HepG2 (cell line): Measurements from ENCODE around the gene CDCA5. TPM values are rescaled to one million over a fixed set of nuclear protein-coding genes. Genes with fewer than 3 reads are reported as not detected.
A peak's percentile ranks its signal among the peaks of the same experiment; 100 is the strongest.

Source experiments
- GABPA ChIP-seq, 2 experiments: IDR thresholded peaks; 2 replicates each; pipeline ENCODE4 v1.6.1; 2011 to 2016; ENCODE audit warnings: low read depth in 2 of 2, low read length in 1 of 2, missing biosample characterization in 1 of 2, missing genetic modification characterization in 1 of 2
- HMG20A ChIP-seq: IDR thresholded peaks from 2 replicates; pipeline ENCODE4 v1.6.1; 2016; ENCODE audit warnings: borderline replicate concordance
- IRF2 ChIP-seq: IDR thresholded peaks from 2 replicates; pipeline ENCODE4 v1.6.1; 2018; ENCODE audit warnings: missing genetic modification reagents, missing compliant biosample characterization
- MED8 ChIP-seq: sonication (generic); formaldehyde crosslinking; IDR thresholded peaks from 2 replicates; pipeline ENCODE4 v1.8.1; 2023; ENCODE audit warnings: mild to moderate bottlenecking, missing genetic modification reagents; ENCODE audit not compliant: insufficient replicate concordance
- PAX8 ChIP-seq: sonication (generic); formaldehyde crosslinking; IDR thresholded peaks from 2 replicates; pipeline ENCODE4 v1.8.0; 2022; ENCODE audit warnings: mild to moderate bottlenecking, missing genetic modification reagents, borderline replicate concordance
- RFXAP ChIP-seq: sonication (generic); formaldehyde crosslinking; IDR thresholded peaks from 2 replicates; pipeline ENCODE4 v1.4.0; 2020; ENCODE audit warnings: missing genetic modification reagents, borderline replicate concordance
- SRSF4 ChIP-seq: fragments of 200-400 bp; formaldehyde crosslinking; IDR thresholded peaks from one replicate; pipeline ENCODE4 v1.6.1; 2018; ENCODE audit warnings: mild to moderate bottlenecking, low read depth, low read length, moderate library complexity; ENCODE audit not compliant: poor library complexity, severe bottlenecking
- SSRP1 ChIP-seq: IDR thresholded peaks from 2 replicates; pipeline ENCODE4 v1.6.1; 2016; ENCODE audit warnings: control low read depth
- TRIM24 ChIP-seq: sonication (generic); formaldehyde crosslinking; IDR thresholded peaks from 2 replicates; pipeline ENCODE4 v1.8.0; 2022; ENCODE audit warnings: mild to moderate bottlenecking, missing genetic modification reagents
- ZBTB20 ChIP-seq: sonication (generic); formaldehyde crosslinking; IDR thresholded peaks from 2 replicates; pipeline ENCODE4 v1.8.1; 2023; ENCODE audit warnings: missing genetic modification reagents, low read depth, mild to moderate bottlenecking, borderline replicate concordance
- ZBTB42 ChIP-seq: sonication (generic); formaldehyde crosslinking; IDR thresholded peaks from 2 replicates; pipeline ENCODE4 v1.5.0; 2020; ENCODE audit warnings: mild to moderate bottlenecking, missing genetic modification reagents
- ZNF143 ChIP-seq: sonication (generic); formaldehyde crosslinking; IDR thresholded peaks from 2 replicates; pipeline ENCODE4 v1.4.0; 2020; ENCODE audit warnings: missing genetic modification reagents
- ZNF547 ChIP-seq: sonication (generic); formaldehyde crosslinking; IDR thresholded peaks from 2 replicates; pipeline ENCODE4 v1.5.1; 2020; ENCODE audit warnings: mild to moderate bottlenecking, missing genetic modification reagents
- ZNF816 ChIP-seq: sonication (generic); formaldehyde crosslinking; IDR thresholded peaks from 2 replicates; pipeline ENCODE4 v1.8.0; 2022; ENCODE audit warnings: missing genetic modification reagents, mild to moderate bottlenecking, borderline replicate concordance
- polyA plus RNA-seq, 8 experiments: library from polyadenylated mRNA; depleted of rRNA in 3 of 8; stranded (reverse) in 7 of 8; unstranded in 1 of 8; fragments of >200 nt; fragmentation: Illumina TruSeq in 4 of 8; extraction: Trizol in 4 of 8; gene quantifications; 2 replicates each; pipeline versions ENCODE4 v1.2.1 to v1.2.3, GENCODE V29; 2011 to 2016; ENCODE audit warnings: low read depth in 4 of 8, missing spikeins in 1 of 8, mixed read lengths in 1 of 8; ENCODE audit not compliant: insufficient read depth in 1 of 8
- total RNA-seq, 5 experiments: library from RNA; depleted of rRNA; stranded (reverse); fragments of >200 nt; fragmentation: Illumina TruSeq; extraction: Trizol; gene quantifications; 2 replicates each; pipeline ENCODE4 v1.2.3, GENCODE V29; 2016; ENCODE audit warnings: low read depth in 1 of 5
- TF ChIP-seq, protein P1 (sequence below): sonication (generic); formaldehyde crosslinking; IDR thresholded peaks from 2 replicates; pipeline ENCODE4 v1.5.0; 2020; ENCODE audit warnings: mild to moderate bottlenecking, missing genetic modification reagents, borderline replicate concordance
- TF ChIP-seq, protein P2 (sequence below): sonication (generic); formaldehyde crosslinking; IDR thresholded peaks from 2 replicates; pipeline ENCODE4 v1.5.1; 2020; ENCODE audit warnings: mild to moderate bottlenecking, missing genetic modification reagents, moderate library complexity

Gene CDCA5
- total and polyA plus RNA-seq, 2 of the 13 experiments (the other 11 are each of a cell fraction or from before 2014, with no cell fraction given), result 13.5 to 50.6 TPM

DNA sequence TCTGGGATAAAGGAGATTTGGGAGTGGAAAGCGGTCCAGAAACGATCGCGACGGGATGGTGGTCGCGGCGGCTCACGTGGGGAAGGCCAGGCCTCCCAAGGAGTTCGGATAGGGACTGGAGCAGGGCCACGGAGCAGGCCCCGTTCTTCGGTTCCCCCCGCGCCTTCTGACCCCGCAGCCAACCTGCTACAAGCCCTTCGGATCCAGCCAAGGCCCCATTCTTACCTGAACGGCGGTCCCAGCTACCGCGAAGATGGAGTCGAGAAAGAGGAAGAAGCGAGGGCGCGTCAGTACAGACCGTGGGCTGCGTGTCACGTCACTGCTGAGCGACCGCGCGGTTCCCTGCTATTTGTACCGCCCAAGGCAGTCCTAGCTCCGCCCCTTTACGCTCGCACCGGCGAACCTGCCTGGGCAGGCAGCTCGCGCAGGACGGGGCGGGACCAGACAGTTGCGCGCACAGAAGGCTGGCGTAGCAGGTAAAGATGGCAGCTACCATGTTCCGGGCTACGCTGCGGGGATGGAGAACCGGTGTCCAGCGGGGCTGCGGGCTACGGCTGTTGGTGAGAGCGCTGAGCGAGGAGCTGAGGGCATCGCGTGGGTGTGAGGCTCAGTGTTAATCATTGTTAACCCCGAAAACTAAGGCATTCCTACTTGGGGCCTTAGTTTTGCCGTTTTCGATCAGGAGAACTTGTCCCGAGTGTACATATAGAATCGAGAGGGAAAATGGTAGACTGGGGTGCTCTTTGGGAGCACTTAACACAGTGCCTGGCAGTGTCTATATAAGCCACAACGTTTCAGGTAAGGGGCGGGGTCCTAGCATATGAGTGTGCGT is 38.2 kb upstream of the CDCA5 start, which contains the start of the genes FAU and MRPL49 (continued):
- TF ChIP-seq GABPA (IDR thresholded peaks at IDR 0.05; ENCODE audit: low read depth, low read length) (no peak), GABPA (CRISPR knock-in tag; IDR thresholded peaks at IDR 0.05; ENCODE audit: low read depth) (peak; percentile 87), ZBTB42 (CRISPR knock-in tag) (peak; percentile 39; the same call in 1 of the 2 replicates), IRF2 (peak; percentile 85), ZNF816 (CRISPR knock-in tag) (no peak; the same call in 1 of the 2 replicates), ZBTB20 (CRISPR knock-in tag) (no peak), TRIM24 (no peak), RFXAP (CRISPR knock-in tag) (peak; percentile 25; the same call in 1 of the 2 replicates), ZNF143 (no peak), HMG20A (CRISPR knock-in tag) (0 out of 2 replicates have a peak, but pooled peaks have one; percentile 22), SSRP1 (CRISPR knock-in tag) (peak; percentile 66; the same call in 1 of the 2 replicates), PAX8 (CRISPR knock-in tag) (no peak), SRSF4 (no peak), ZNF547 (CRISPR knock-in tag) (peak; percentile 54; the same call in 1 of the 2 replicates), MED8 (peak; percentile 80)
- TF ChIP-seq, protein P1, sequence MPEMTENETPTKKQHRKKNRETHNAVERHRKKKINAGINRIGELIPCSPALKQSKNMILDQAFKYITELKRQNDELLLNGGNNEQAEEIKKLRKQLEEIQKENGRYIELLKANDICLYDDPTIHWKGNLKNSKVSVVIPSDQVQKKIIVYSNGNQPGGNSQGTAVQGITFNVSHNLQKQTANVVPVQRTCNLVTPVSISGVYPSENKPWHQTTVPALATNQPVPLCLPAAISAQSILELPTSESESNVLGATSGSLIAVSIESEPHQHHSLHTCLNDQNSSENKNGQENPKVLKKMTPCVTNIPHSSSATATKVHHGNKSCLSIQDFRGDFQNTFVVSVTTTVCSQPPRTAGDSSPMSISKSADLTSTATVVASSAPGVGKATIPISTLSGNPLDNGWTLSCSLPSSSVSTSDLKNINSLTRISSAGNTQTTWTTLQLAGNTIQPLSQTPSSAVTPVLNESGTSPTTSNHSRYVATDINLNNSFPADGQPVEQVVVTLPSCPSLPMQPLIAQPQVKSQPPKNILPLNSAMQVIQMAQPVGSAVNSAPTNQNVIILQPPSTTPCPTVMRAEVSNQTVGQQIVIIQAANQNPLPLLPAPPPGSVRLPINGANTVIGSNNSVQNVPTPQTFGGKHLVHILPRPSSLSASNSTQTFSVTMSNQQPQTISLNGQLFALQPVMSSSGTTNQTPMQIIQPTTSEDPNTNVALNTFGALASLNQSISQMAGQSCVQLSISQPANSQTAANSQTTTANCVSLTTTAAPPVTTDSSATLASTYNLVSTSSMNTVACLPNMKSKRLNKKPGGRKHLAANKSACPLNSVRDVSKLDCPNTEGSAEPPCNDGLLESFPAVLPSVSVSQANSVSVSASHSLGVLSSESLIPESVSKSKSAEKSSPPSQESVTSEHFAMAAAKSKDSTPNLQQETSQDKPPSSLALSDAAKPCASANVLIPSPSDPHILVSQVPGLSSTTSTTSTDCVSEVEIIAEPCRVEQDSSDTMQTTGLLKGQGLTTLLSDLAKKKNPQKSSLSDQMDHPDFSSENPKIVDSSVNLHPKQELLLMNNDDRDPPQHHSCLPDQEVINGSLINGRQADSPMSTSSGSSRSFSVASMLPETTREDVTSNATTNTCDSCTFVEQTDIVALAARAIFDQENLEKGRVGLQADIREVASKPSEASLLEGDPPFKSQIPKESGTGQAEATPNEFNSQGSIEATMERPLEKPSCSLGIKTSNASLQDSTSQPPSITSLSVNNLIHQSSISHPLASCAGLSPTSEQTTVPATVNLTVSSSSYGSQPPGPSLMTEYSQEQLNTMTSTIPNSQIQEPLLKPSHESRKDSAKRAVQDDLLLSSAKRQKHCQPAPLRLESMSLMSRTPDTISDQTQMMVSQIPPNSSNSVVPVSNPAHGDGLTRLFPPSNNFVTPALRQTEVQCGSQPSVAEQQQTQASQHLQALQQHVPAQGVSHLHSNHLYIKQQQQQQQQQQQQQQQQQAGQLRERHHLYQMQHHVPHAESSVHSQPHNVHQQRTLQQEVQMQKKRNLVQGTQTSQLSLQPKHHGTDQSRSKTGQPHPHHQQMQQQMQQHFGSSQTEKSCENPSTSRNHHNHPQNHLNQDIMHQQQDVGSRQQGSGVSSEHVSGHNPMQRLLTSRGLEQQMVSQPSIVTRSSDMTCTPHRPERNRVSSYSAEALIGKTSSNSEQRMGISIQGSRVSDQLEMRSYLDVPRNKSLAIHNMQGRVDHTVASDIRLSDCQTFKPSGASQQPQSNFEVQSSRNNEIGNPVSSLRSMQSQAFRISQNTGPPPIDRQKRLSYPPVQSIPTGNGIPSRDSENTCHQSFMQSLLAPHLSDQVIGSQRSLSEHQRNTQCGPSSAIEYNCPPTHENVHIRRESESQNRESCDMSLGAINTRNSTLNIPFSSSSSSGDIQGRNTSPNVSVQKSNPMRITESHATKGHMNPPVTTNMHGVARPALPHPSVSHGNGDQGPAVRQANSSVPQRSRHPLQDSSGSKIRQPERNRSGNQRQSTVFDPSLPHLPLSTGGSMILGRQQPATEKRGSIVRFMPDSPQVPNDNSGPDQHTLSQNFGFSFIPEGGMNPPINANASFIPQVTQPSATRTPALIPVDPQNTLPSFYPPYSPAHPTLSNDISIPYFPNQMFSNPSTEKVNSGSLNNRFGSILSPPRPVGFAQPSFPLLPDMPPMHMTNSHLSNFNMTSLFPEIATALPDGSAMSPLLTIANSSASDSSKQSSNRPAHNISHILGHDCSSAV (CRISPR knock-in tag), result no peak
- TF ChIP-seq, protein P2, sequence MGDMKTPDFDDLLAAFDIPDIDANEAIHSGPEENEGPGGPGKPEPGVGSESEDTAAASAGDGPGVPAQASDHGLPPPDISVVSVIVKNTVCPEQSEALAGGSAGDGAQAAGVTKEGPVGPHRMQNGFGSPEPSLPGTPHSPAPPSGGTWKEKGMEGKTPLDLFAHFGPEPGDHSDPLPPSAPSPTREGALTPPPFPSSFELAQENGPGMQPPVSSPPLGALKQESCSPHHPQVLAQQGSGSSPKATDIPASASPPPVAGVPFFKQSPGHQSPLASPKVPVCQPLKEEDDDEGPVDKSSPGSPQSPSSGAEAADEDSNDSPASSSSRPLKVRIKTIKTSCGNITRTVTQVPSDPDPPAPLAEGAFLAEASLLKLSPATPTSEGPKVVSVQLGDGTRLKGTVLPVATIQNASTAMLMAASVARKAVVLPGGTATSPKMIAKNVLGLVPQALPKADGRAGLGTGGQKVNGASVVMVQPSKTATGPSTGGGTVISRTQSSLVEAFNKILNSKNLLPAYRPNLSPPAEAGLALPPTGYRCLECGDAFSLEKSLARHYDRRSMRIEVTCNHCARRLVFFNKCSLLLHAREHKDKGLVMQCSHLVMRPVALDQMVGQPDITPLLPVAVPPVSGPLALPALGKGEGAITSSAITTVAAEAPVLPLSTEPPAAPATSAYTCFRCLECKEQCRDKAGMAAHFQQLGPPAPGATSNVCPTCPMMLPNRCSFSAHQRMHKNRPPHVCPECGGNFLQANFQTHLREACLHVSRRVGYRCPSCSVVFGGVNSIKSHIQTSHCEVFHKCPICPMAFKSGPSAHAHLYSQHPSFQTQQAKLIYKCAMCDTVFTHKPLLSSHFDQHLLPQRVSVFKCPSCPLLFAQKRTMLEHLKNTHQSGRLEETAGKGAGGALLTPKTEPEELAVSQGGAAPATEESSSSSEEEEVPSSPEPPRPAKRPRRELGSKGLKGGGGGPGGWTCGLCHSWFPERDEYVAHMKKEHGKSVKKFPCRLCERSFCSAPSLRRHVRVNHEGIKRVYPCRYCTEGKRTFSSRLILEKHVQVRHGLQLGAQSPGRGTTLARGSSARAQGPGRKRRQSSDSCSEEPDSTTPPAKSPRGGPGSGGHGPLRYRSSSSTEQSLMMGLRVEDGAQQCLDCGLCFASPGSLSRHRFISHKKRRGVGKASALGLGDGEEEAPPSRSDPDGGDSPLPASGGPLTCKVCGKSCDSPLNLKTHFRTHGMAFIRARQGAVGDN (CRISPR knock-in tag), result peak; percentile 87
